ENCODE measurements around the gene HSPB8. TPM values are rescaled to one million over a fixed set of nuclear protein-coding genes. Genes with fewer than 3 reads are reported as not detected.

The HSPB8 gene
- total and polyA plus RNA-seq, 2 of the 4 experiments (the other 2 are of a cell fraction), result 12.9 to 25.8 TPM

DNA sequence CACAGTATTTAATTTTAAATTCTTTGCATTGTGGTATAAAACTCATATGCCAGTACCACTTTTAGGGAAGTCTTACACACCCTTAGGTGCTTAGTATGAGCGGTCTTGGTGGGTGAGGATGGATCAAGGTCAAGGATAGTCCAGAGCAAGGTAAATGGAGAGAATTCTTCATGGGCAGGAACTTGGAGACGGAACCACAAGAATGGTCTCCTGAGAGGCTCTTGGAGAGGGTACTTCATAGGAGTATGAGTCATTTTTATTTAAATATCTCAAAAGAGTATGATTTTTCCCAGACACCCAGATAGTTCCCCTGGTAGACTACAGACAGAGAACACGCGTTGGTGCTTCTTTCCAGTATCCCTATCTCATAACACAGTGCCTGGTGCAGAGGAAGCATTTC is 21.9 kb downstream of the HSPB8 start:
- Histone ChIP-seq H3K4me1 (ENCODE audit: control insufficient read depth, insufficient read depth, low read length) (0 out of 2 replicates have a peak, but pooled peaks cover 2% of the 10 kb centered on the region), H2AK9ac (replicated peaks; ENCODE audit: low read depth, low read length, poor library complexity) (no peak overlapping the region), H3K9ac (ENCODE audit: low read depth, low read length) (no peak overlapping the region), H2BK120ac (ENCODE audit: low read depth, low read length) (no peak overlapping the region), H3K79me1 (ENCODE audit: low read depth in 1 of 2, low read length in 2 of 2) (no peaks in the 10 kb centered on the region), H4K20me1 (ENCODE audit: insufficient read depth, low read length) (no peaks in the 10 kb centered on the region), H3K4ac (ENCODE audit: low read depth, low read length) (no peak overlapping the region), H2AK5ac (ENCODE audit: low read depth, low read length) (no peak overlapping the region), H2BK20ac (ENCODE audit: low read depth, low read length) (no peak overlapping the region), H3K4me3 (ENCODE audit: insufficient read depth, low read depth, low read length) (no peak overlapping the region), H3K27me3 (ENCODE audit: control insufficient read depth, insufficient read depth, low read length) (no peaks in the 10 kb centered on the region), H3K27ac (ENCODE audit: insufficient read depth, low read length) (no peak overlapping the region), H2BK15ac (ENCODE audit: low read depth, low read length) (no peak overlapping the region), H4K91ac (ENCODE audit: insufficient read depth, low read depth, low read length) (no peak overlapping the region), H3K56ac (ENCODE audit: extremely low read depth, insufficient read depth, low read length) (no peak overlapping the region), H3K23ac (ENCODE audit: low read depth, low read length) (no peak overlapping the region), H3K14ac (replicated peaks; ENCODE audit: low read depth, low read length) (no peak overlapping the region), H2AFZ (replicated peaks; ENCODE audit: low read length, poor library complexity) (no peak overlapping the region), H4K8ac (ENCODE audit: low read depth in 2 of 2, low read length in 2 of 2) (no peak overlapping the region), H3K4me2 (ENCODE audit: low read depth, low read length) (no peak overlapping the region), H3K9me1 (ENCODE audit: insufficient read depth, low read length) (0 out of 2 replicates have a peak, but pooled peaks cover 3% of the 10 kb centered on the region), H4K5ac (ENCODE audit: low read depth, low read length) (no peak overlapping the region), H3K36me3 (ENCODE audit: control insufficient read depth, insufficient read depth, low read length) (no peaks in the 10 kb centered on the region), H3K18ac (ENCODE audit: low read depth, low read length) (no peak overlapping the region), H3K9me3 (ENCODE audit: control insufficient read depth, insufficient read depth, low read length) (no peaks in the 10 kb centered on the region), H2BK5ac (ENCODE audit: low read depth, low read length, poor library complexity, severe bottlenecking) (no peak overlapping the region)
- DNase-seq (no peak), ATAC-seq (ENCODE audit: low read depth) (no peak)
- intact Hi-C loops (cut with micrococcal nuclease), result no loop called here
- no TSS peak for BruUV-seq (replicated peaks)
- dilution Hi-C loops (cut with HindIII; ENCODE audit: low sequenced_read_pairs, unreplicated experiment), result no loop called here
- POLR2A ChIA-PET (ENCODE audit: unreplicated experiment), result no interaction called here
- no peak for TF ChIP-seq MAFK (IDR thresholded peaks at IDR 0.05; ENCODE audit: low read depth, low read length)
- TF ChIP-seq, protein P1, sequence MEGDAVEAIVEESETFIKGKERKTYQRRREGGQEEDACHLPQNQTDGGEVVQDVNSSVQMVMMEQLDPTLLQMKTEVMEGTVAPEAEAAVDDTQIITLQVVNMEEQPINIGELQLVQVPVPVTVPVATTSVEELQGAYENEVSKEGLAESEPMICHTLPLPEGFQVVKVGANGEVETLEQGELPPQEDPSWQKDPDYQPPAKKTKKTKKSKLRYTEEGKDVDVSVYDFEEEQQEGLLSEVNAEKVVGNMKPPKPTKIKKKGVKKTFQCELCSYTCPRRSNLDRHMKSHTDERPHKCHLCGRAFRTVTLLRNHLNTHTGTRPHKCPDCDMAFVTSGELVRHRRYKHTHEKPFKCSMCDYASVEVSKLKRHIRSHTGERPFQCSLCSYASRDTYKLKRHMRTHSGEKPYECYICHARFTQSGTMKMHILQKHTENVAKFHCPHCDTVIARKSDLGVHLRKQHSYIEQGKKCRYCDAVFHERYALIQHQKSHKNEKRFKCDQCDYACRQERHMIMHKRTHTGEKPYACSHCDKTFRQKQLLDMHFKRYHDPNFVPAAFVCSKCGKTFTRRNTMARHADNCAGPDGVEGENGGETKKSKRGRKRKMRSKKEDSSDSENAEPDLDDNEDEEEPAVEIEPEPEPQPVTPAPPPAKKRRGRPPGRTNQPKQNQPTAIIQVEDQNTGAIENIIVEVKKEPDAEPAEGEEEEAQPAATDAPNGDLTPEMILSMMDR (conservative IDR thresholded peaks at IDR 0.05; ENCODE audit: low read depth, low read length), result no peak
- no peak for TF ChIP-seq SMC3 (IDR thresholded peaks at IDR 0.05; ENCODE audit: low read depth, low read length)
- TF ChIP-seq NFE2L2 (IDR thresholded peaks at IDR 0.05; ENCODE audit: low read depth, low read length), result no peak
- no peak for TF ChIP-seq RFX5 (IDR thresholded peaks at IDR 0.05; ENCODE audit: low read depth, low read length)
- no CpG with 5 or more reads among the region's 4 CpGs for WGBS, 2 experiments (ENCODE audit: extremely low coverage in 2 of 2, insufficient read length in 1 of 2)
- in situ Hi-C loops (cut with MboI; ENCODE audit: low sequenced_read_pairs), result no loop called here
- CTCF ChIA-PET, result no interaction called here

All from IMR-90 (cell line).